Colonic mucosa (tissue), 4 donors: ENCODE results near the gene GNG7. TPM values are rescaled to one million over a fixed set of nuclear protein-coding genes. Genes with fewer than 3 reads are reported as not detected.
"Not testable (repeated sequence)": the region's sequence is repeated elsewhere in the genome, so short reads cannot be mapped to it uniquely, and the experiment has no call there.

Source experiments
- DNase-seq: peaks from one replicate; pipeline ENCODE4 v3.0.0-alpha.2; 2020
- H3K27ac ChIP-seq: fragments of 200-600 bp; one replicate; pipeline ENCODE4 v1.8.0; 2021
- H3K27me3 ChIP-seq: fragments of 200-600 bp; one replicate; pipeline ENCODE4 v1.8.0; 2021
- H3K36me3 ChIP-seq: fragments of 200-600 bp; one replicate; pipeline ENCODE4 v1.8.0; 2021
- H3K4me1 ChIP-seq: fragments of 200-600 bp; one replicate; pipeline ENCODE4 v1.8.0; 2021; ENCODE audit warnings: mild to moderate bottlenecking
- H3K4me3 ChIP-seq: fragments of 200-600 bp; one replicate; pipeline ENCODE4 v1.8.0; 2021
- H3K9ac ChIP-seq, 2 donors: one replicate each; pipeline ENCODE4 v1.7.0; 2013; ENCODE audit warnings: control low read depth in 2 of 2, low read depth in 2 of 2, low read length in 2 of 2
- H3K9me3 ChIP-seq: fragments of 200-600 bp; one replicate; pipeline ENCODE4 v1.8.0; 2021
- intact Hi-C: fragments of 100-400 bp; cut with DNase I; formaldehyde crosslinking; loops from one replicate; pipeline ENCODE4 v1.14.1; 2022
- total RNA-seq, 2 donors: library from RNA; stranded (reverse); fragmentation: NEBNext Ultra II Directional in 1 of 2; extraction: Animal tissue kit (Norgen Biotek cat#: 25700) in 1 of 2; gene quantifications; one replicate each; pipeline ENCODE4 v1.2.1, GENCODE V29; 2021
- TF ChIP-seq, protein P1 (sequence below): fragments of 200-600 bp; IDR thresholded peaks from one replicate; pipeline ENCODE4 v1.8.0; 2022; ENCODE audit warnings: antibody characterized with exemption, mild to moderate bottlenecking
- donor health status: healthy.
- donor health status: DM: no; HTN: no; CAD: no.
- donor health status: DM: no; HTN: no; CAD: no.

GNG7 gene
- total RNA-seq, 2 donors from 2014 or later: 1.5 to 3.2 TPM

DNA sequence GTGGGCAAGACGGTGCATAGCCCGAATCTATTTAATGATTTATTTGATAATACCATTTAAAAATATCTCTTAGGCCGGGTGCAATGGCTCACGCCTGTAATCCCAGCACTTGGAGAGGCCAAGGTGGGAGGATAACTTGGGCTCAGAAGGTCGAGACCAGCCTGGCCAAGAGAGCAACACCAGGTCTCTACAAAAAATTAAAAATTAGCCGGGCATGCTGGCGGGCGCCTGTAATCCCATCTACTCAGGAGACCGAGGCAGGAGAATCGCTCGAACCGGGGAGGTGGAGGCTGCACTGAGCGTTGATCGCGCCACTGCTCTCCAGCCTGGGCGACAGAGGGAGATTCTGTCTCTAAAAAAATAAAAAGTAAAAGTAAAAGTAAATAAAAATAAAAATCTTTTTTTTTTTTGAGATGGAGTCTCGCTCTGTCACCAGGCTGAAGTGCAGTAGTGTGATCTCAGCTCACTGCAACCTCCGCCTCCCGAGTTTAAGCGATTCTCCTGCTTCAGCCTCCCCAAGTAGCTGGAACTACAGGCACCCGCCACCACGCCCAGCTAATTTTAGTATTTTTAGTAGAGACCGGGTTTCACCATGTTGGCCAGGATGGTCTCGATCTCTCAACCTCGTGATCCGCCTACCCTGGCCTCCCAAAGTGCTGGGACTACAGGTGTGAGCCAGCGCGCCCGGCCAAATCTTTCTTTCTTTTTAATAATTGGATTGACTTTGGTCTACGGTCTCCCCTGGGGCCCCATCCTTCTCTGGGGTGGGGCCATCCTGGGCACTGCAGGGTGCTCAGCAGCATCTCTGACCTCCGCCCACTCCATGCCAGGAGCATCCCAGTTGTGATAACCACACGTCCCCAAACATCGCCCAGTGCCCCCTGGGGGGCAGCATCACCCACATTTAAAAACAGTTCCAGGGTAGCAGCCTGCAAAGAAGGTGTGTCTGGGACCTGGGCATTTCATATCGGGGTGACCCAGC, 90.7 kb downstream of the GNG7 start:
- TF ChIP-seq, protein P1, sequence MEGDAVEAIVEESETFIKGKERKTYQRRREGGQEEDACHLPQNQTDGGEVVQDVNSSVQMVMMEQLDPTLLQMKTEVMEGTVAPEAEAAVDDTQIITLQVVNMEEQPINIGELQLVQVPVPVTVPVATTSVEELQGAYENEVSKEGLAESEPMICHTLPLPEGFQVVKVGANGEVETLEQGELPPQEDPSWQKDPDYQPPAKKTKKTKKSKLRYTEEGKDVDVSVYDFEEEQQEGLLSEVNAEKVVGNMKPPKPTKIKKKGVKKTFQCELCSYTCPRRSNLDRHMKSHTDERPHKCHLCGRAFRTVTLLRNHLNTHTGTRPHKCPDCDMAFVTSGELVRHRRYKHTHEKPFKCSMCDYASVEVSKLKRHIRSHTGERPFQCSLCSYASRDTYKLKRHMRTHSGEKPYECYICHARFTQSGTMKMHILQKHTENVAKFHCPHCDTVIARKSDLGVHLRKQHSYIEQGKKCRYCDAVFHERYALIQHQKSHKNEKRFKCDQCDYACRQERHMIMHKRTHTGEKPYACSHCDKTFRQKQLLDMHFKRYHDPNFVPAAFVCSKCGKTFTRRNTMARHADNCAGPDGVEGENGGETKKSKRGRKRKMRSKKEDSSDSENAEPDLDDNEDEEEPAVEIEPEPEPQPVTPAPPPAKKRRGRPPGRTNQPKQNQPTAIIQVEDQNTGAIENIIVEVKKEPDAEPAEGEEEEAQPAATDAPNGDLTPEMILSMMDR: peak; percentile 10
- H3K4me1 ChIP-seq: peaks cover 5% of the 10 kb centered on the region
- intact Hi-C loops: loop anchor here (2.0 kb wide), 1 partner anchor 137 kb away; no protein-coding TSS in a partner anchor
- H3K9ac ChIP-seq: peak overlapping the region in 1 of 2 donors; percentile 73
- DNase-seq: no peak
- H3K4me3 ChIP-seq: no peak overlapping the region
- H3K36me3 ChIP-seq: no peaks in the 10 kb centered on the region
- H3K27me3 ChIP-seq: no peaks in the 10 kb centered on the region
- H3K9me3 ChIP-seq: no peaks in the 10 kb centered on the region
- no peak overlapping the region for H3K27ac ChIP-seq

DNA sequence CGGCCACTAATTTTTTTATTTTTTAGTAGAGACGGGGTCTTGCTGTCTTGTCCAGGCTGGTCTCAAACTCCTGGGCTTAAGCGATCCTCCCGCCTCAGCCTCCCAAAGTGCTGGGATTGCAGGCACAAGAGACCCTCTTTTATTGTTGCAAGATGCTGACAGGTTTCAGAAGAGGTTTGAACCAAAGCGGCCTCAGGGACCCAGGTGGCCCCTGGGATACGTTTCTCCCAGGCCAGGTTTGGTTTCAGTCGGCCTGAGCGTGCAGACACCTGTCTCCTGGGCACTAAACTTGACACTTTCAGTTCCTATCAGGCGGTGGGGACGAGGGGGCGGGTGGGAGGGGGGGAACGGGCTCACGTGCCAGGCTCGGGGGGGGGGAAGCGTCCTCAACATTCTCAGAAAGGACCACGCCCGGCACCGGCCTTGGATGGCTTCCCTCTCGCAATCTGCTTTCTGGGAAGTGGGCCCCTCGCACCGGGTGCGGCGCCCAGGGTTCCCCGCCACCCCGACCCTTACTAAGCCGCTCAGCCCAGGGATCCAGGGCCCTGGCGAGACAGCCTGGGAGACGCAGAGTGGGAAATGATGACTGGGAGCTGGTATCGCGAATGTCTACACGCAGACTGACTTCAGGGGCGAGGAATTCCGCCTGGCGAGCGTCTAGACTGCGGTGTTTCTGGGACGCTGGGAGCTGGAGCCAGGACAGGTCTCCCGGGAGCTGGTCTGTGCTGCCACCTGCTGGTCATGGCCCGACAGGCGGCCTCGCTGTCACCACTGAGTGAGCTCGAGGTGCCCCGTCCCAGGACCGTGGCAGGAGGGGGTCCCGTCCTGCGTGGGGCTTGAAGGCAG, 91.6 kb downstream of the GNG7 start:
- TF ChIP-seq, protein P1: peak; percentile 98
- H3K36me3 ChIP-seq: no peaks in the 10 kb centered on the region
- H3K4me3 ChIP-seq: peak overlapping the region; percentile 44
- H3K9me3 ChIP-seq: no peaks in the 10 kb centered on the region
- peaks cover 5% of the 10 kb centered on the region for H3K4me1 ChIP-seq
- no peaks in the 10 kb centered on the region for H3K27me3 ChIP-seq
- DNase-seq: peak; percentile 96
- H3K27ac ChIP-seq: peak overlapping the region; percentile 73
- peak overlapping the region; percentile 73 for H3K9ac ChIP-seq
- intact Hi-C loops: no loop called here

DNA sequence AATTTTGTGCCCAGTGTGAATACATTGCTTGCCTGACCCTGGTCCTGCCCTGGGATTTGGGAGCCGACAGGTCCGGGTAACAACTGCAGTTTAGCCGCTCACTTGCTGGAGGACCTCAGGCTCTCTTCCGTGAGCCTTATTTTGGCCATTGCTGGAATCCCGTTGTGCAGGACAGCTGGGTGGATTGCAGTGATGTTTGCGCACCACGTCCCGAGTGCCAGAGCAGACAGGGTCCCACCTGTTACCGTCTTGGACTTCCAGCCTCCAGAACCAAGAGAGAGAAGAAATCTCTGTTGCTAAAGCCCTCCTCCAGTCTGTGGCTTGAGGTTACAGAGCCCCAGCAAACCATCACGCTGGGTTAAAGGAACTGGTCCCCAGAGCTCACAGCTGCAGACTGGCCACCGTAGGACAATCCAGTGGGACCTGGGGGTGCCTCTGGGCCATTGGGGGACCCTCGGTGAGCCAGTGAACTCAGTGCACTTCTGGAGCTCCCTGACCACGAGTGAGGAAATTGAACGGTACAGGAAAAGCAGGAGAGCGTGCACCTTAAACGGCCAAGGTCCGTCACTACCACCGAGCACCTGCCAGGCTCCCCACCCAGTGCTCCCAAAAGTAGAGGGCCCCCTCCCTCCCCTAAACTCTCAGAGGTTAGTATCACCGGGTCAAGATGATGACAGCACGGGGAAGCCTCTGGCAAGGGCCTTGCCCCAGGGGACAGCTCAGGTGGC, 92.9 kb downstream of the GNG7 start:
- no peaks in the 10 kb centered on the region for H3K36me3 ChIP-seq
- no peak for DNase-seq
- no peak overlapping the region for H3K4me3 ChIP-seq
- intact Hi-C loops: no loop called here
- TF ChIP-seq, protein P1: no peak
- no peaks in the 10 kb centered on the region for H3K27me3 ChIP-seq
- no peak overlapping the region for H3K9ac ChIP-seq
- H3K4me1 ChIP-seq: peaks cover 5% of the 10 kb centered on the region
- H3K9me3 ChIP-seq: no peaks in the 10 kb centered on the region
- H3K27ac ChIP-seq: no peak overlapping the region

DNA sequence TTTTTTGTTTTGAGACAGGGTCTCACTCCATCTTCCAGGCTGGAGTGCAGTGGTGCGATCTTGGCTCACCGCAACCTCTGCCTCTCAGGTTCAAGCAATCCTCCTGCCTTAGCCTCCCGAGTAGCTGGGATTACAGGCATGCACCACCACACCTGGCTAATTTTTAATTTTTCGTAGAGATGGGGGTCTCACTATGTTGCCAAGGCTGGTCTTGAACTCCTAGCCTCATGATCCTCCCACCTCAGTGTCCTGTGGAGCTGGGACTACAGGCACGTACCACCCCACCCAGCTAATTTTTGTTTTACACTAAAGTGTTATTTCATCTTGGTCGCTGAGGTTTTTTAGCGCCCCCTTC, 93.5 kb downstream of the GNG7 start:
- intact Hi-C loops, H3K36me3 ChIP-seq, H3K9ac ChIP-seq, H3K27ac ChIP-seq, H3K4me1 ChIP-seq, H3K9me3 ChIP-seq, H3K4me3 ChIP-seq, H3K27me3 ChIP-seq, DNase-seq: not testable (repeated sequence)

DNA sequence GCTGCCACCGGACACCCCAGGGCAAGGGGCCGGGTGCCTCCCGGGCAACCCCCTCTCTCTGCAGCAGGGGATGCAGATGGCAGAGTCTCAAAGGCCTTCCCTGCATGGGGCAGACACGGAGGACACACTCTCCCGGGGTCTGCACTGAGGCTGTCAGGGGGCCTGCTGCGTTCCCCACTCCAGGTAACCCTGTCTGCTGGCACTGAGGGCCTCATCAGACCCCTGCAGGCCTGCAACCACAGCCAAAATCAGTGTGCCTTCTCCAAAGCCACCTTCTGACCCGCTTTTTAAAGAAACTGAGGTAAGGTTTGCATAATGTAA, 93.9 kb downstream of the GNG7 start:
- Histone ChIP-seq H3K4me3 (no peak overlapping the region), H3K27me3 (no peaks in the 10 kb centered on the region), H3K4me1 (peaks cover under 1% of the 10 kb centered on the region), H3K27ac (no peak overlapping the region), H3K36me3 (no peaks in the 10 kb centered on the region), H3K9ac (no peak overlapping the region), H3K9me3 (no peaks in the 10 kb centered on the region)
- TF ChIP-seq, protein P1: no peak
- intact Hi-C loops: no loop called here
- DNase-seq: no peak
